NCI-H748 treated with DMSO at 0.1 percent for 48 hours (cell line): ENCODE measurements around the gene EPHB2.
"Not testable (repeated sequence)": the region's sequence is repeated elsewhere in the genome, so short reads cannot be mapped to it uniquely, and the experiment has no call there.

Experiments
- DNase-seq: peaks from one replicate; lab custom pipeline; 2025; lab: John Stamatoyannopoulos, UW

The EPHB2 gene

GRCh38 chr1:22819361-22819760 lies 108.7 kb downstream of the EPHB2 start:
- no peak for DNase-seq

- no peak for DNase-seq
Measured at GRCh38 chr1:22821027-22821426, 110.4 kb downstream of the EPHB2 start.

GRCh38 chr1:22822371-22822770 lies 111.7 kb downstream of the EPHB2 start:
- no peak for DNase-seq

- no peak for DNase-seq
Measured at GRCh38 chr1:22824466-22824865, 113.8 kb downstream of the EPHB2 start.

- no peak for DNase-seq
Measured at GRCh38 chr1:22824975-22825374, 114.3 kb downstream of the EPHB2 start.

- DNase-seq: no peak
Measured at GRCh38 chr1:22825486-22826189, 115.0 kb downstream of the EPHB2 start.

- no peak for DNase-seq
Measured at GRCh38 chr1:22826604-22827580, 116.3 kb downstream of the EPHB2 start.

- DNase-seq: no peak
Measured at GRCh38 chr1:22827666-22828483, 117.2 kb downstream of the EPHB2 start.

GRCh38 chr1:22828484-22829308 lies 118.1 kb downstream of the EPHB2 start:
- DNase-seq: no peak

- no peak for DNase-seq
Measured at GRCh38 chr1:22829309-22829989, 118.8 kb downstream of the EPHB2 start.

- DNase-seq: no peak
Measured at GRCh38 chr1:22830041-22830566, 119.5 kb downstream of the EPHB2 start.

- no peak for DNase-seq
Measured at GRCh38 chr1:22830757-22831340, 120.2 kb downstream of the EPHB2 start.

- DNase-seq: no peak
Measured at GRCh38 chr1:22831729-22832413, 121.2 kb downstream of the EPHB2 start.

GRCh38 chr1:22832414-22832786 lies 121.8 kb downstream of the EPHB2 start:
- no peak for DNase-seq

GRCh38 chr1:22833699-22834098 lies 123.1 kb downstream of the EPHB2 start:
- DNase-seq: no peak

- not testable (repeated sequence) for DNase-seq
Measured at GRCh38 chr1:22834420-22834819, 123.8 kb downstream of the EPHB2 start.

GRCh38 chr1:22835636-22836319 lies 125.1 kb downstream of the EPHB2 start:
- DNase-seq: no peak

GRCh38 chr1:22836850-22837249 lies 126.2 kb downstream of the EPHB2 start:
- DNase-seq: no peak

GRCh38 chr1:22837332-22837731 lies 126.7 kb downstream of the EPHB2 start:
- no peak for DNase-seq
